Heart left ventricle (tissue), 13 donors: ENCODE results near the gene TRIM44.

Source experiments
- CTCF ChIP-seq, 12 donors: fragments of 200-600 bp; sonication (generic) in 4 of 12; IDR thresholded peaks; one replicate each; pipeline versions ENCODE4 v1.5.0 to v1.8.0; 2018 to 2022; ENCODE audit warnings: antibody characterized with exemption in 12 of 12, mild to moderate bottlenecking in 5 of 12
- POLR2A ChIP-seq, 2 donors: fragments of 450-650 bp; IDR thresholded peaks; one replicate each; pipeline ENCODE4 v1.6.1; 2017; ENCODE audit warnings: antibody characterized with exemption in 2 of 2, mild to moderate bottlenecking in 2 of 2, moderate library complexity in 2 of 2
- donor health status: ischemic (EF 13 %, LVEDD 7.1; RV severe dilation, severe dysfunction).
- donor health status: DM: no; HTN: yes; CAD: no.
- donor health status: DM: no; HTN: no; CAD: no.
- donor health status: ischemic (EF 25% LVEDD 6.9; RV normal size, moderate dysfunction).
- donor health status: ischemic (EF 25% LVEDD 5.7; RV mildly dilated, moderate dysfunction).
- donor health status: ischemic (EF 35%, LVEDD 5.7; RV mildly dilated, moderate dysfunction).
- donor health status: nonischemic (EF 11% LVEDD 7.7; RV severe dilation, severe dysfunction).
- donor health status: DM: yes; HTN: yes; CAD: no.
- donor health status: PGD.
- donor health status: ischemic (EF 29% LVEDD 5.4; RV normal size, mild dysfunction).
- donor health status: nonischemic (EF 23%, LVEDD 6.1; RV moderate dilation, normal function).

- no peak for TF ChIP-seq CTCF (IDR thresholded peaks at IDR 0.05)
- TF ChIP-seq POLR2A (IDR thresholded peaks at IDR 0.05), result no peak
Observed at GRCh38 chr11:35750315-35750714, 87.7 kb downstream of the TRIM44 start.
